HCT116 (cell line): Measurements from ENCODE around the gene APOA5. TPM values are rescaled to one million over a fixed set of nuclear protein-coding genes. Genes with fewer than 3 reads are reported as not detected.

Experiments used
- total RNA-seq: library from RNA; stranded (reverse); gene quantifications from one replicate; pipeline ENCODE4 v1.2.1, GENCODE V29; 2021; ENCODE audit not compliant: unreplicated experiment

Gene APOA5
- total RNA-seq, 1 experiment from 2014 or later, result 0.12 TPM

Other genes with a start within 250 kb of the APOA5 start
- 22.9 TPM for gene BUD13, start 18.9 kb downstream of the APOA5 start, total RNA-seq
- 56.3 TPM for gene ZPR1, start 3.9 kb downstream of the APOA5 start, total RNA-seq
- gene APOA4, start 31.4 kb upstream of the APOA5 start, total RNA-seq, result not detected
- 3.5 TPM for gene APOC3, start 38.0 kb upstream of the APOA5 start, total RNA-seq
- 2.0 TPM for gene APOA1, start 45.7 kb upstream of the APOA5 start, total RNA-seq